Liver (tissue), 9 donors: ENCODE measurements around the gene IKZF1. TPM values are rescaled to one million over a fixed set of nuclear protein-coding genes. Genes with fewer than 3 reads are reported as not detected.

Experiments used
- DNase-seq: peaks from one replicate; pipeline ENCODE4 v3.0.0-alpha.2; 2017; ENCODE audit warnings: low spot score
- H3K27ac ChIP-seq, 2 donors: one replicate each; pipeline ENCODE4 v1.7.0; 2013; ENCODE audit warnings: inconsistent platforms in 2 of 2, low read length in 2 of 2, control low read depth in 1 of 2, low read depth in 1 of 2, mild to moderate bottlenecking in 1 of 2
- H3K27me3 ChIP-seq, 4 donors: one replicate each; pipeline versions ENCODE4 v1.6.1 to v1.7.0; 2013; ENCODE audit warnings: low read length in 3 of 4, inconsistent platforms in 1 of 4, mild to moderate bottlenecking in 1 of 4, moderate library complexity in 1 of 4; ENCODE audit not compliant: control insufficient read depth in 4 of 4, insufficient read depth in 4 of 4
- H3K36me3 ChIP-seq, 4 donors: one replicate each; pipeline versions ENCODE4 v1.6.1 to v1.7.0; 2013; ENCODE audit warnings: low read length in 3 of 4, mild to moderate bottlenecking in 3 of 4, low read depth in 1 of 4, moderate library complexity in 1 of 4; ENCODE audit not compliant: control insufficient read depth in 4 of 4, insufficient read depth in 3 of 4
- H3K4me1 ChIP-seq, 4 donors: one replicate each; pipeline versions ENCODE4 v1.6.1 to v1.7.0; 2013; ENCODE audit warnings: low read length in 3 of 4, mild to moderate bottlenecking in 3 of 4, moderate library complexity in 1 of 4; ENCODE audit not compliant: control insufficient read depth in 4 of 4, insufficient read depth in 4 of 4
- H3K4me3 ChIP-seq, 3 donors: one replicate each; pipeline versions ENCODE4 v1.6.1 to v1.7.0; 2013; ENCODE audit warnings: low read length in 3 of 3, control low read depth in 1 of 3, low read depth in 1 of 3, mild to moderate bottlenecking in 1 of 3
- H3K9ac ChIP-seq, 2 donors: one replicate each; pipeline ENCODE4 v1.7.0; 2013; ENCODE audit warnings: low read length in 2 of 2, mild to moderate bottlenecking in 2 of 2, moderate library complexity in 2 of 2, control low read depth in 1 of 2, low read depth in 1 of 2
- H3K9me3 ChIP-seq, 4 donors: one replicate each; pipeline versions ENCODE4 v1.6.1 to v1.7.0; 2013; ENCODE audit warnings: low read length in 3 of 4; ENCODE audit not compliant: control insufficient read depth in 4 of 4
- EGR1 ChIP-seq, 2 donors: IDR thresholded peaks; 2 replicates each; pipeline ENCODE4 v1.6.1; 2016 to 2018; ENCODE audit warnings: antibody characterized with exemption in 2 of 2, low read depth in 2 of 2
- FOXA2 ChIP-seq: IDR thresholded peaks from 2 replicates; pipeline ENCODE4 v1.6.1; 2016; ENCODE audit warnings: antibody characterized with exemption
- GABPA ChIP-seq, 2 donors: IDR thresholded peaks in 1 of 2; conservative IDR thresholded peaks in 1 of 2; 2 replicates each; pipeline ENCODE4 v1.6.1; 2016; ENCODE audit warnings: antibody characterized with exemption in 2 of 2, mild to moderate bottlenecking in 1 of 2, moderate library complexity in 1 of 2
- HNF4A ChIP-seq, 2 donors: conservative IDR thresholded peaks; 2 replicates each; pipeline ENCODE4 v1.6.1; 2016; ENCODE audit warnings: antibody characterized with exemption in 2 of 2, mild to moderate bottlenecking in 2 of 2
- HNF4G ChIP-seq: IDR thresholded peaks from 2 replicates; pipeline ENCODE4 v1.6.1; 2016; ENCODE audit warnings: antibody characterized with exemption
- JUND ChIP-seq, 2 donors: IDR thresholded peaks; 2 replicates each; pipeline ENCODE4 v1.6.1; 2016; ENCODE audit warnings: antibody characterized with exemption in 2 of 2
- NR2F2 ChIP-seq: IDR thresholded peaks from 2 replicates; pipeline ENCODE4 v1.6.1; 2016; ENCODE audit warnings: antibody characterized with exemption
- RAD21 ChIP-seq, 2 donors: IDR thresholded peaks; 2 replicates each; pipeline ENCODE4 v1.6.1; 2016; ENCODE audit warnings: antibody characterized with exemption in 2 of 2, mild to moderate bottlenecking in 2 of 2
- SP1 ChIP-seq: IDR thresholded peaks from 2 replicates; pipeline ENCODE4 v1.6.1; 2018; ENCODE audit warnings: antibody characterized with exemption, mild to moderate bottlenecking
- TAF1 ChIP-seq: conservative IDR thresholded peaks from 2 replicates; pipeline ENCODE4 v1.6.1; 2016; ENCODE audit warnings: antibody characterized with exemption, mild to moderate bottlenecking
- WGBS: extraction: QIAGEN DNeasy Blood & Tissue Kit; methylation state at CpG from one replicate; pipeline ENCODE4 v1.1.7; 2013; 5-methylcytosine and 5-hydroxymethylcytosine counted together
- polyA plus RNA-seq, 2 donors: library from polyadenylated mRNA; stranded (reverse) in 1 of 2; unstranded in 1 of 2; fragments of 200-250 nt in 1 of 2; fragments of >200 nt in 1 of 2; fragmentation: Nextera tagmentation in 1 of 2; extraction: Ambion mirVana in 1 of 2; gene quantifications; one replicate each; pipeline versions ENCODE4 v1.2.1 to v1.2.3, GENCODE V29; 2013 to 2015
- total RNA-seq, 2 donors: library from RNA; depleted of rRNA; stranded (reverse); fragments of >200 nt; gene quantifications; one replicate each; pipeline ENCODE4 v1.2.3, GENCODE V29; 2014
- TF ChIP-seq, protein P1 (sequence below): IDR thresholded peaks from 2 replicates; pipeline ENCODE4 v1.6.1; 2016; ENCODE audit warnings: antibody characterized with exemption
- TF ChIP-seq, protein P2 (sequence below): fragments of 150-350 bp; IDR thresholded peaks from 2 replicates; pipeline ENCODE4 v1.5.1; 2017; ENCODE audit warnings: improper control_type of control experiment, low read depth, low read length; ENCODE audit not compliant: missing input control
- TF ChIP-seq, protein P3 (sequence below): IDR thresholded peaks from 2 replicates; pipeline ENCODE4 v1.6.1; 2016; ENCODE audit warnings: antibody characterized with exemption, mild to moderate bottlenecking
- TF ChIP-seq, protein P4 (sequence below): IDR thresholded peaks from 2 replicates; pipeline ENCODE4 v1.6.1; 2016; ENCODE audit warnings: antibody characterized with exemption
- donor health status: healthy.
- donor health status: healthy.
- donor health status: healthy.
- donor health status: healthy.
- donor health status: healthy.

IKZF1 gene
- total and polyA plus RNA-seq, 4 donors, result 1.6 to 43.5 (median 6.2) TPM

DNA sequence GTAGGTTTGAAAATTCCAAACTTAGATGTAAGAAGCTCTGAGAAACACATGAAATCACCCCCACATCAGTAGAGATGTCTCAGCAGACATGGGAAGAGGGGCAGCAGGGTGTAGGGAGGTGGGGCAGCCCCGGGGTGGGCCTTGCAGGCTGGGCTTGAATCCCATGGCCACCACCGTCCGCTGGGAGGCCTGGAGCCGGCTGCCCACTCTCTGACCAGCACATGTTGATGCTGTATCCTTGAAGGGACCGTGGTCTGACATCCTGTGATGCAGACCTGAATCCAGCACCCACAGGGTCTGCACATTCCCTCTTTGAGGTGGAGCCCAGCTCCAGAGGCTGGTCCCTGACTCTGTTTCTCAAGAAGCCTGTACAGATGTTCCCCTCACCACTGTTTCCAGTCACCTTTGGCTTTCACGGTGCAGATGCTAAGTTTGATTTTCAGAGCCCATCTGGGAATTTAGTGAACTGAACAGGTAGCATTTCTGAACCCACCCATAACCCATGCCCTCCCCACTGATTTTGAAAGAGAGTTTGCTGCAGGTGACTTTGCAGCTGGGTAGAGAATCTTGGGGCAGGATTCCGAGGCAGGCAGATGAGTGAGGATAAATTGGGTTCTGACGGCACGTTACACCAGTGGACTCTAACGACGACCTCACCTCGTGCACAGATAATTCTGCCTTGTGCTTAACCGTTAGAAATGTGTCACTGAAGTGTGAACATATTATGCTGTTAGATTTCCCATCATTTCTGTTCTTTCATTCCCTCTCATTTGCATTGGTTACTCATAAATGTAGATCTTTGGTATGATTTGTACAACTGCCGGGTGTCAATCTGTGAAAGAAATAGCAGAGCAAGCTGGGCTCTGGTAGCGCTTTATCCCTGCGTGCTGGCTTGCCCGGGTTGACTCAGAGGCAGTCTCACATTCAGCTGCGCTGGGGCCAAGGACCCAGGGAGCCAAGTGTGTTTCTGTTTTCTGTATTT, 45.7 kb downstream of the IKZF1 start (continued):
- TF ChIP-seq, protein P1, sequence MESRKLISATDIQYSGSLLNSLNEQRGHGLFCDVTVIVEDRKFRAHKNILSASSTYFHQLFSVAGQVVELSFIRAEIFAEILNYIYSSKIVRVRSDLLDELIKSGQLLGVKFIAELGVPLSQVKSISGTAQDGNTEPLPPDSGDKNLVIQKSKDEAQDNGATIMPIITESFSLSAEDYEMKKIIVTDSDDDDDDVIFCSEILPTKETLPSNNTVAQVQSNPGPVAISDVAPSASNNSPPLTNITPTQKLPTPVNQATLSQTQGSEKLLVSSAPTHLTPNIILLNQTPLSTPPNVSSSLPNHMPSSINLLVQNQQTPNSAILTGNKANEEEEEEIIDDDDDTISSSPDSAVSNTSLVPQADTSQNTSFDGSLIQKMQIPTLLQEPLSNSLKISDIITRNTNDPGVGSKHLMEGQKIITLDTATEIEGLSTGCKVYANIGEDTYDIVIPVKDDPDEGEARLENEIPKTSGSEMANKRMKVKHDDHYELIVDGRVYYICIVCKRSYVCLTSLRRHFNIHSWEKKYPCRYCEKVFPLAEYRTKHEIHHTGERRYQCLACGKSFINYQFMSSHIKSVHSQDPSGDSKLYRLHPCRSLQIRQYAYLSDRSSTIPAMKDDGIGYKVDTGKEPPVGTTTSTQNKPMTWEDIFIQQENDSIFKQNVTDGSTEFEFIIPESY, result no peak
- TF ChIP-seq, protein P2, sequence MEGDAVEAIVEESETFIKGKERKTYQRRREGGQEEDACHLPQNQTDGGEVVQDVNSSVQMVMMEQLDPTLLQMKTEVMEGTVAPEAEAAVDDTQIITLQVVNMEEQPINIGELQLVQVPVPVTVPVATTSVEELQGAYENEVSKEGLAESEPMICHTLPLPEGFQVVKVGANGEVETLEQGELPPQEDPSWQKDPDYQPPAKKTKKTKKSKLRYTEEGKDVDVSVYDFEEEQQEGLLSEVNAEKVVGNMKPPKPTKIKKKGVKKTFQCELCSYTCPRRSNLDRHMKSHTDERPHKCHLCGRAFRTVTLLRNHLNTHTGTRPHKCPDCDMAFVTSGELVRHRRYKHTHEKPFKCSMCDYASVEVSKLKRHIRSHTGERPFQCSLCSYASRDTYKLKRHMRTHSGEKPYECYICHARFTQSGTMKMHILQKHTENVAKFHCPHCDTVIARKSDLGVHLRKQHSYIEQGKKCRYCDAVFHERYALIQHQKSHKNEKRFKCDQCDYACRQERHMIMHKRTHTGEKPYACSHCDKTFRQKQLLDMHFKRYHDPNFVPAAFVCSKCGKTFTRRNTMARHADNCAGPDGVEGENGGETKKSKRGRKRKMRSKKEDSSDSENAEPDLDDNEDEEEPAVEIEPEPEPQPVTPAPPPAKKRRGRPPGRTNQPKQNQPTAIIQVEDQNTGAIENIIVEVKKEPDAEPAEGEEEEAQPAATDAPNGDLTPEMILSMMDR, result no peak
- TF ChIP-seq HNF4A (conservative IDR thresholded peaks at IDR 0.05) (no peak), JUND (IDR thresholded peaks at IDR 0.05) (no peak)

DNA sequence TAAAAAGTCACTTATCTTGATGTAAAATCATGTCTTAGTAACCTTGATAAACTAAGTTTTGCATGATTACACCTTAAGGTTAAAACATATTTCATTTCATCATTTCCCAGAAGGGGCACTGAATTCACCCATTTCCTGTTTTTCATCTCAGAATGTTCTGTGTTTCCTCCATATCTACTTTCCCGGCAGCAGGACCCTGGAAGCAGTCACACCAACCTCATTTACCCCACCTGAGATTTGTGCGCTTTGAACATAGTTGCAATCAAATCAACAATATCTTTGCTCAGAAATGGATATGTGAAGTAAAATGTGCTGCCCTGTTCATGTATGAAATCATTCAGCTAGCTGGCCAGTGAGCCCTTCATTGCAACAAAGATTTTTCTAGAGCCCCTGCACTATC, 46.8 kb downstream of the IKZF1 start:
- no peak overlapping the region for H3K4me3 ChIP-seq
- H3K27ac ChIP-seq, result no peak overlapping the region
- DNase-seq, result no peak
- H3K27me3 ChIP-seq, result no peaks in the 10 kb centered on the region
- no peaks in the 10 kb centered on the region for H3K4me1 ChIP-seq
- TF ChIP-seq, protein P3, sequence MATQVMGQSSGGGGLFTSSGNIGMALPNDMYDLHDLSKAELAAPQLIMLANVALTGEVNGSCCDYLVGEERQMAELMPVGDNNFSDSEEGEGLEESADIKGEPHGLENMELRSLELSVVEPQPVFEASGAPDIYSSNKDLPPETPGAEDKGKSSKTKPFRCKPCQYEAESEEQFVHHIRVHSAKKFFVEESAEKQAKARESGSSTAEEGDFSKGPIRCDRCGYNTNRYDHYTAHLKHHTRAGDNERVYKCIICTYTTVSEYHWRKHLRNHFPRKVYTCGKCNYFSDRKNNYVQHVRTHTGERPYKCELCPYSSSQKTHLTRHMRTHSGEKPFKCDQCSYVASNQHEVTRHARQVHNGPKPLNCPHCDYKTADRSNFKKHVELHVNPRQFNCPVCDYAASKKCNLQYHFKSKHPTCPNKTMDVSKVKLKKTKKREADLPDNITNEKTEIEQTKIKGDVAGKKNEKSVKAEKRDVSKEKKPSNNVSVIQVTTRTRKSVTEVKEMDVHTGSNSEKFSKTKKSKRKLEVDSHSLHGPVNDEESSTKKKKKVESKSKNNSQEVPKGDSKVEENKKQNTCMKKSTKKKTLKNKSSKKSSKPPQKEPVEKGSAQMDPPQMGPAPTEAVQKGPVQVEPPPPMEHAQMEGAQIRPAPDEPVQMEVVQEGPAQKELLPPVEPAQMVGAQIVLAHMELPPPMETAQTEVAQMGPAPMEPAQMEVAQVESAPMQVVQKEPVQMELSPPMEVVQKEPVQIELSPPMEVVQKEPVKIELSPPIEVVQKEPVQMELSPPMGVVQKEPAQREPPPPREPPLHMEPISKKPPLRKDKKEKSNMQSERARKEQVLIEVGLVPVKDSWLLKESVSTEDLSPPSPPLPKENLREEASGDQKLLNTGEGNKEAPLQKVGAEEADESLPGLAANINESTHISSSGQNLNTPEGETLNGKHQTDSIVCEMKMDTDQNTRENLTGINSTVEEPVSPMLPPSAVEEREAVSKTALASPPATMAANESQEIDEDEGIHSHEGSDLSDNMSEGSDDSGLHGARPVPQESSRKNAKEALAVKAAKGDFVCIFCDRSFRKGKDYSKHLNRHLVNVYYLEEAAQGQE, result no peak
- TF ChIP-seq HNF4G (no peak), SP1 (no peak), NR2F2 (no peak), TAF1 (no peak), GABPA (IDR thresholded peaks at IDR 0.05 in 1 of 2, conservative IDR thresholded peaks at IDR 0.05 in 1 of 2) (no peak), JUND (IDR thresholded peaks at IDR 0.05) (no peak), RAD21 (IDR thresholded peaks at IDR 0.05) (no peak), EGR1 (IDR thresholded peaks at IDR 0.05; ENCODE audit: low read depth in 2 of 2) (no peak), FOXA2 (no peak), HNF4A (conservative IDR thresholded peaks at IDR 0.05) (no peak)
- TF ChIP-seq, protein P1, result no peak
- TF ChIP-seq, protein P4, sequence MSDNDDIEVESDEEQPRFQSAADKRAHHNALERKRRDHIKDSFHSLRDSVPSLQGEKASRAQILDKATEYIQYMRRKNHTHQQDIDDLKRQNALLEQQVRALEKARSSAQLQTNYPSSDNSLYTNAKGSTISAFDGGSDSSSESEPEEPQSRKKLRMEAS, result no peak
- no peak overlapping the region for H3K9ac ChIP-seq
- H3K9me3 ChIP-seq, result no peaks in the 10 kb centered on the region
- WGBS, result 65% methylated on average over 2 of the region's 2 CpGs
- H3K36me3 ChIP-seq, result peaks cover 0 to 2% (median 0%) of the 10 kb centered on the region in 4 donors
